Osteocyte (in vitro differentiated cells): ENCODE measurements around the gene PXT1. TPM values are rescaled to one million over a fixed set of nuclear protein-coding genes. Genes with fewer than 3 reads are reported as not detected.

Experiments
- DNase-seq: peaks from one replicate; pipeline ENCODE4 v3.0.0; 2021; ENCODE audit warnings: mixed read lengths; ENCODE audit not compliant: unreplicated experiment; ENCODE audit errors: extremely low spot score
- H3K27ac Mint-ChIP-seq: one replicate; pipeline ENCODE4 v1.8.0; 2021; ENCODE audit warnings: mild to moderate bottlenecking, mixed read lengths; ENCODE audit not compliant: unreplicated experiment
- H3K27me3 Mint-ChIP-seq: one replicate; pipeline ENCODE4 v1.8.0; 2021; ENCODE audit warnings: mixed read lengths; ENCODE audit not compliant: unreplicated experiment
- H3K36me3 Mint-ChIP-seq: one replicate; pipeline ENCODE4 v1.8.0; 2021; ENCODE audit warnings: mixed read lengths; ENCODE audit not compliant: unreplicated experiment
- H3K4me1 Mint-ChIP-seq: one replicate; pipeline ENCODE4 v1.8.0; 2021; ENCODE audit warnings: mixed read lengths; ENCODE audit not compliant: unreplicated experiment
- H3K4me3 Mint-ChIP-seq: one replicate; pipeline ENCODE4 v1.8.0; 2021; ENCODE audit warnings: mild to moderate bottlenecking, moderate library complexity, mixed read lengths; ENCODE audit not compliant: unreplicated experiment
- H3K9me3 Mint-ChIP-seq: one replicate; pipeline ENCODE4 v1.8.0; 2021; ENCODE audit warnings: mixed read lengths; ENCODE audit not compliant: unreplicated experiment
- CTCF ChIP-seq: fragments of 200-600 bp; sonication (generic); IDR thresholded peaks from 2 replicates; pipeline ENCODE4 v1.5.0; 2021; ENCODE audit warnings: antibody characterized with exemption, mild to moderate bottlenecking, moderate library complexity
- total RNA-seq: library from RNA; stranded (reverse); gene quantifications from 2 replicates; pipeline ENCODE4 v1.2.1, GENCODE V29; 2021

The PXT1 gene
- total RNA-seq, 1 donor from 2014 or later, result not detected

GRCh38 chr6:36375644-36376155 lies 67.0 kb downstream of the PXT1 start:
- H3K27me3 Mint-ChIP-seq, result peaks cover 36% of the 10 kb centered on the region
- no peak for DNase-seq
- no peak overlapping the region for H3K4me3 Mint-ChIP-seq
- no peaks in the 10 kb centered on the region for H3K36me3 Mint-ChIP-seq
- H3K4me1 Mint-ChIP-seq, result peaks cover 2% of the 10 kb centered on the region
- no peak overlapping the region for H3K27ac Mint-ChIP-seq
- H3K9me3 Mint-ChIP-seq, result no peaks in the 10 kb centered on the region
- TF ChIP-seq CTCF, result no peak

GRCh38 chr6:36374972-36375371 lies 67.7 kb downstream of the PXT1 start:
- Mint-ChIP-seq H3K9me3 (no peaks in the 10 kb centered on the region), H3K4me3 (no peak overlapping the region), H3K36me3 (no peaks in the 10 kb centered on the region), H3K27ac (no peak overlapping the region), H3K4me1 (peaks cover 2% of the 10 kb centered on the region), H3K27me3 (peaks cover 36% of the 10 kb centered on the region)
- no peak for TF ChIP-seq CTCF
- DNase-seq, result no peak

- H3K36me3 Mint-ChIP-seq, result no peaks in the 10 kb centered on the region
- DNase-seq, result no peak
- TF ChIP-seq CTCF, result no peak
- H3K27ac Mint-ChIP-seq, result no peak overlapping the region
- no peak overlapping the region for H3K4me3 Mint-ChIP-seq
- peaks cover 2% of the 10 kb centered on the region for H3K4me1 Mint-ChIP-seq
- no peaks in the 10 kb centered on the region for H3K9me3 Mint-ChIP-seq
- peaks cover 36% of the 10 kb centered on the region for H3K27me3 Mint-ChIP-seq
Observed at GRCh38 chr6:36374194-36374593, 68.5 kb downstream of the PXT1 start.

GRCh38 chr6:36373368-36374019 lies 69.2 kb downstream of the PXT1 start:
- no peak for DNase-seq
- Mint-ChIP-seq H3K4me3 (no peak overlapping the region), H3K27me3 (peaks cover 36% of the 10 kb centered on the region), H3K27ac (no peak overlapping the region), H3K4me1 (peaks cover 2% of the 10 kb centered on the region), H3K9me3 (no peaks in the 10 kb centered on the region), H3K36me3 (no peaks in the 10 kb centered on the region)
- no peak for TF ChIP-seq CTCF

- no peak overlapping the region for H3K4me3 Mint-ChIP-seq
- peaks cover 29% of the 10 kb centered on the region for H3K27me3 Mint-ChIP-seq
- H3K9me3 Mint-ChIP-seq, result no peaks in the 10 kb centered on the region
- H3K27ac Mint-ChIP-seq, result no peak overlapping the region
- no peak for TF ChIP-seq CTCF
- H3K4me1 Mint-ChIP-seq, result peaks cover 2% of the 10 kb centered on the region
- no peaks in the 10 kb centered on the region for H3K36me3 Mint-ChIP-seq
- DNase-seq, result no peak
Observed at GRCh38 chr6:36372088-36372487, 70.6 kb downstream of the PXT1 start.
